K562 (cell line): ENCODE data around the gene GYS1. TPM values are rescaled to one million over a fixed set of nuclear protein-coding genes. Genes with fewer than 3 reads are reported as not detected.

Source experiments
- ATAC-seq: fragments of 200-7000 bp; cut with Tn5 transposase; 3 replicates; pipeline ENCODE4 v1.9.1; 2020; ENCODE audit warnings: moderate library complexity
- BruUV-seq: library from RNA; stranded (reverse); fragments of 400-500 nt; replicated peaks from 2 replicates; lab custom pipeline; 2021; lab: Mats Ljungman, UMichigan
- CTCF ChIA-PET: fragments of 300-600 bp; formaldehyde crosslinking; extraction: SDS; loops from one replicate; lab custom pipeline; 2021; ENCODE audit warnings: low intra/inter-chr PET ratio; lab: Yijun Ruan, JAX
- POLR2A ChIA-PET: fragments of 300-600, 350-650 bp; sonication (Branson Sonifier 250); formaldehyde crosslinking; extraction: SDS; loops from one replicate; lab custom pipeline; 2021; ENCODE audit warnings: antibody characterized with exemption, inconsistent platforms; lab: Yijun Ruan, JAX
- DNase-seq, 4 experiments: peaks; one replicate each; pipeline versions ENCODE4 v3.0.0 to v3.0.0-alpha.2; 2011 to 2018; ENCODE audit warnings: low spot score in 3 of 4, mixed read lengths in 3 of 4; ENCODE audit errors: extremely low read depth in 1 of 4
- FAIRE-seq: peaks from 2 replicates; lab custom pipeline; 2011; peaks lifted over from hg19 to GRCh38; lab: Jason Lieb, UNC
- H2AFZ ChIP-seq: 2 replicates; pipeline ENCODE4 v1.6.0; 2011; ENCODE audit warnings: low read depth, low read length, control low read depth, inconsistent platforms
- H3K27ac ChIP-seq: fragments of 200-600 bp; 3 replicates; pipeline ENCODE4 v1.8.0; 2011; ENCODE audit warnings: low read depth, mild to moderate bottlenecking, control low read depth, inconsistent platforms, low read length, moderate library complexity, mixed read lengths; ENCODE audit errors: extremely low read depth
- H3K27me3 ChIP-seq, 2 experiments: fragments of 300-600 bp in 1 of 2; 2 replicates in 1 of 2; 3 replicates in 1 of 2; pipeline versions ENCODE4 v1.6.0 to v1.8.0; 2011; ENCODE audit warnings: inconsistent platforms in 2 of 2, low read length in 2 of 2, mild to moderate bottlenecking in 1 of 2, mixed read lengths in 1 of 2, moderate library complexity in 1 of 2; ENCODE audit not compliant: control insufficient read depth in 2 of 2, insufficient read depth in 2 of 2
- H3K36me3 ChIP-seq: fragments of 300-600 bp; 3 replicates; pipeline ENCODE4 v1.8.0; 2011; ENCODE audit warnings: mild to moderate bottlenecking, low read length, inconsistent platforms; ENCODE audit not compliant: control insufficient read depth, insufficient read depth
- H3K4me1 ChIP-seq, 2 experiments: fragments of 200-600 bp in 1 of 2; replicated peaks in 1 of 2; 2 replicates in 1 of 2; 3 replicates in 1 of 2; pipeline versions ENCODE4 v1.5.1 to v1.8.0; 2011; ENCODE audit warnings: inconsistent platforms in 2 of 2, low read length in 2 of 2, mild to moderate bottlenecking in 1 of 2, mixed read lengths in 1 of 2, moderate library complexity in 1 of 2; ENCODE audit not compliant: control insufficient read depth in 2 of 2, insufficient read depth in 2 of 2
- H3K4me2 ChIP-seq: 2 replicates; pipeline ENCODE4 v1.6.1; 2011; ENCODE audit warnings: low read length, control low read depth, inconsistent platforms, mixed read lengths; ENCODE audit not compliant: insufficient read depth
- H3K4me3 ChIP-seq: fragments of 200-600 bp; sonication (generic), shearing (Covaris generic); 2 replicates; pipeline ENCODE4 v1.5.1; 2016; ENCODE audit warnings: control low read depth, inconsistent platforms
- H3K79me2 ChIP-seq: fragments of 200-600 bp; 3 replicates; pipeline ENCODE4 v1.8.0; 2011; ENCODE audit warnings: low read length, inconsistent platforms; ENCODE audit not compliant: control insufficient read depth, insufficient read depth
- H3K9ac ChIP-seq, 2 experiments: 2 replicates each; pipeline versions ENCODE4 v1.6.0 to v1.6.1; 2011; ENCODE audit warnings: low read depth in 2 of 2, low read length in 2 of 2, control low read depth in 1 of 2, inconsistent platforms in 1 of 2, mild to moderate bottlenecking in 1 of 2, mixed read lengths in 1 of 2; ENCODE audit not compliant: insufficient read depth in 1 of 2
- H3K9me1 ChIP-seq: one replicate; pipeline ENCODE4 v1.6.0; 2011; ENCODE audit warnings: inconsistent platforms, mild to moderate bottlenecking, low read length, moderate library complexity; ENCODE audit not compliant: control insufficient read depth, insufficient read depth
- H3K9me3 ChIP-seq: replicated peaks from 2 replicates; pipeline ENCODE4 v1.5.1; 2011; ENCODE audit warnings: low read depth, low read length, inconsistent platforms; ENCODE audit not compliant: control insufficient read depth, insufficient read depth
- H4K20me1 ChIP-seq: replicated peaks from 2 replicates; pipeline ENCODE4 v1.6.1; 2011; ENCODE audit warnings: low read length, inconsistent platforms, mixed read lengths; ENCODE audit not compliant: control insufficient read depth, insufficient read depth
- EGR1 ChIP-seq: fragments of 450-650 bp; conservative IDR thresholded peaks from 2 replicates; pipeline ENCODE4 v1.6.1; 2017; ENCODE audit warnings: mild to moderate bottlenecking
- SMARCB1 ChIP-seq: IDR thresholded peaks from 2 replicates; pipeline ENCODE4 v1.6.1; 2011; ENCODE audit warnings: improper control_type of control experiment, low read depth; ENCODE audit not compliant: insufficient read length
- ZNF263 ChIP-seq: sonication (generic); formaldehyde crosslinking; IDR thresholded peaks from 2 replicates; pipeline ENCODE4 v1.8.0; 2022; ENCODE audit warnings: mild to moderate bottlenecking, missing genetic modification reagents, borderline replicate concordance
- ZSCAN32 ChIP-seq: fragments of 450-650 bp; formaldehyde crosslinking; IDR thresholded peaks from 2 replicates; pipeline ENCODE4 v1.4.0; 2020; ENCODE audit warnings: mild to moderate bottlenecking, moderate library complexity
- WGBS: fragments of 100-300 bp; shearing (Covaris generic); methylation state at CpG from one replicate; pipeline ENCODE4 v1.1.6; 2016; ENCODE audit warnings: low coverage, mixed read lengths; ENCODE audit not compliant: insufficient coverage; ENCODE audit errors: missing lambda C conversion rate; 5-methylcytosine and 5-hydroxymethylcytosine counted together
- in situ Hi-C: fragments of 300-500 bp; cut with MboI; formaldehyde crosslinking; loops from 4 replicates; pipeline ENCODE4 v1.15.0; 2018; ENCODE audit warnings: inconsistent platforms, mixed read lengths
- intact Hi-C: fragments of 100-400 bp; cut with micrococcal nuclease; formaldehyde crosslinking; loops from 2 replicates; pipeline ENCODE4 v1.14.2; 2022
- polyA plus RNA-seq, 8 experiments: library from polyadenylated mRNA; depleted of rRNA in 4 of 8; stranded (reverse) in 5 of 8; unstranded in 3 of 8; fragments of >200 nt; fragmentation: Nextera tagmentation in 2 of 8; fragmentation: Illumina TruSeq in 1 of 8; extraction: Ambion mirVana in 2 of 8; extraction: Trizol in 1 of 8; gene quantifications; 2 replicates each; pipeline versions ENCODE4 v1.2.1 to v1.2.3, GENCODE V29; 2011 to 2014; ENCODE audit warnings: inconsistent platforms in 1 of 8, missing spikeins in 1 of 8
- total RNA-seq, 7 experiments: library from RNA; depleted of rRNA in 6 of 7; stranded (reverse); fragments of >200 nt in 6 of 7; fragmentation: Illumina TruSeq in 2 of 7; extraction: Trizol in 2 of 7; gene quantifications; 2 replicates each; pipeline versions ENCODE4 v1.2.1 to v1.2.3, GENCODE V29; 2011 to 2021; ENCODE audit warnings: low replicate concordance in 1 of 7
- TF ChIP-seq, protein P1 (sequence below): fragments of 250-450 bp; sonication (Bioruptor Pico); IDR thresholded peaks from 2 replicates; pipeline ENCODE4 v1.5.0; 2020; ENCODE audit warnings: mild to moderate bottlenecking
- TF ChIP-seq, protein P2 (sequence below): fragments of 450-650 bp; IDR thresholded peaks from 2 replicates; pipeline ENCODE4 v1.6.1; 2016
- TF ChIP-seq, protein P3 (sequence below): conservative IDR thresholded peaks from 2 replicates; pipeline ENCODE4 v1.6.1; 2011; ENCODE audit warnings: low read depth, mild to moderate bottlenecking, low read length; ENCODE audit not compliant: control insufficient read depth

GYS1 gene
- total and polyA plus RNA-seq, 9 of the 15 experiments (the other 6 are each of a cell fraction or from before 2014, with no cell fraction given) = 1.9 to 31.1 (median 15.2) TPM

DNA sequence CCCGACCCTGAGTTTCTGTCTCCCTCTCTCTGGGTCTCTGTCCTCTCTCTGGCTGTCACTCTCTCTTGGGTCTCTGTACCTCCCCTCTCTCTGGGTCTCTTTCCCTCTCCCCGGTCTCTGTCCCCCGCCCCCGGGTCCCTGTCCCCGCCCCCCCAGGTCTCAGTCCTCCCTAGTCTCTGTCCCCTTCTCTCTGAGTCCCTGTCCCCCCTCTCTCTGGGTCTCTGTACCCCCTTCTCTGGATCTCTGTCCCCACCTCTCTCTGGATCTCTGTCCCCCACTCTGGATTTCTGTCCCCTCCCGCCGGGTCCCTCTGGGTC is 30.3 kb downstream of the GYS1 start:
- Histone ChIP-seq H3K4me3 (peak overlapping the region; percentile 45), H3K9me3 (no peaks in the 10 kb centered on the region), H3K27me3 (no peaks in the 10 kb centered on the region), H2AFZ (no peak overlapping the region), H4K20me1 (peaks cover 17% of the 10 kb centered on the region), H3K79me2 (peaks cover 56% of the 10 kb centered on the region), H3K9ac (peak overlapping the region; percentile 93 to 95), H3K4me2 (peak overlapping the region; percentile 89), H3K36me3 (peaks cover 31% of the 10 kb centered on the region), H3K4me1 (peaks cover 27 to 47% of the 10 kb centered on the region in 2 experiments), H3K9me1 (no peaks in the 10 kb centered on the region), H3K27ac (peak overlapping the region; percentile 99)
- FAIRE-seq = no peak
- ChIA-PET POLR2A (interaction anchor here (0.6 to 2.0 kb wide), 10 partner anchors 12 to 118 kb away, joined by 3 to 43 read pairs (median 4); partner anchors contain the start of genes NUCB1 and PPP1R15A), CTCF (no interaction called here)
- ATAC-seq = no peak
- no CpG with 5 or more reads among the region's 7 CpGs for WGBS
- in situ Hi-C loops = loop anchor here (10.0 kb wide), 1 partner anchor 88 kb away; the partner anchor contains the start of gene PPP1R15A
- peak; percentile 67 to 75 (median 70) for DNase-seq
- 0 out of 2 replicates have a peak, but pooled peaks have one; percentile 16 for TF ChIP-seq EGR1
- TF ChIP-seq, protein P1, sequence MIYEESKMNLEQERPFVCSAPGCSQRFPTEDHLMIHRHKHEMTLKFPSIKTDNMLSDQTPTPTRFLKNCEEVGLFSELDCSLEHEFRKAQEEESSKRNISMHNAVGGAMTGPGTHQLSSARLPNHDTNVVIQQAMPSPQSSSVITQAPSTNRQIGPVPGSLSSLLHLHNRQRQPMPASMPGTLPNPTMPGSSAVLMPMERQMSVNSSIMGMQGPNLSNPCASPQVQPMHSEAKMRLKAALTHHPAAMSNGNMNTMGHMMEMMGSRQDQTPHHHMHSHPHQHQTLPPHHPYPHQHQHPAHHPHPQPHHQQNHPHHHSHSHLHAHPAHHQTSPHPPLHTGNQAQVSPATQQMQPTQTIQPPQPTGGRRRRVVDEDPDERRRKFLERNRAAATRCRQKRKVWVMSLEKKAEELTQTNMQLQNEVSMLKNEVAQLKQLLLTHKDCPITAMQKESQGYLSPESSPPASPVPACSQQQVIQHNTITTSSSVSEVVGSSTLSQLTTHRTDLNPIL (CRISPR knock-in tag) = no peak
- no peak for TF ChIP-seq ZSCAN32
- TF ChIP-seq, protein P2, sequence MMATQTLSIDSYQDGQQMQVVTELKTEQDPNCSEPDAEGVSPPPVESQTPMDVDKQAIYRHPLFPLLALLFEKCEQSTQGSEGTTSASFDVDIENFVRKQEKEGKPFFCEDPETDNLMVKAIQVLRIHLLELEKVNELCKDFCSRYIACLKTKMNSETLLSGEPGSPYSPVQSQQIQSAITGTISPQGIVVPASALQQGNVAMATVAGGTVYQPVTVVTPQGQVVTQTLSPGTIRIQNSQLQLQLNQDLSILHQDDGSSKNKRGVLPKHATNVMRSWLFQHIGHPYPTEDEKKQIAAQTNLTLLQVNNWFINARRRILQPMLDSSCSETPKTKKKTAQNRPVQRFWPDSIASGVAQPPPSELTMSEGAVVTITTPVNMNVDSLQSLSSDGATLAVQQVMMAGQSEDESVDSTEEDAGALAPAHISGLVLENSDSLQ = peak; percentile 65; the same call in 1 of the 2 replicates
- TF ChIP-seq ZNF263 (CRISPR knock-in tag) = no peak
- no peak for TF ChIP-seq SMARCB1
- TF ChIP-seq, protein P3, sequence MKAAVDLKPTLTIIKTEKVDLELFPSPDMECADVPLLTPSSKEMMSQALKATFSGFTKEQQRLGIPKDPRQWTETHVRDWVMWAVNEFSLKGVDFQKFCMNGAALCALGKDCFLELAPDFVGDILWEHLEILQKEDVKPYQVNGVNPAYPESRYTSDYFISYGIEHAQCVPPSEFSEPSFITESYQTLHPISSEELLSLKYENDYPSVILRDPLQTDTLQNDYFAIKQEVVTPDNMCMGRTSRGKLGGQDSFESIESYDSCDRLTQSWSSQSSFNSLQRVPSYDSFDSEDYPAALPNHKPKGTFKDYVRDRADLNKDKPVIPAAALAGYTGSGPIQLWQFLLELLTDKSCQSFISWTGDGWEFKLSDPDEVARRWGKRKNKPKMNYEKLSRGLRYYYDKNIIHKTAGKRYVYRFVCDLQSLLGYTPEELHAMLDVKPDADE = no peak
- no TSS peak for BruUV-seq
- intact Hi-C loops = no loop called here
